ENCODE data around the gene FGF14. TPM values are rescaled to one million over a fixed set of nuclear protein-coding genes. Genes with fewer than 3 reads are reported as not detected.

The FGF14 gene
- polyA plus RNA-seq, 1 donor (not counting 4 experiments of a cell fraction or from before 2014, with no cell fraction given): 0.09 TPM

DNA sequence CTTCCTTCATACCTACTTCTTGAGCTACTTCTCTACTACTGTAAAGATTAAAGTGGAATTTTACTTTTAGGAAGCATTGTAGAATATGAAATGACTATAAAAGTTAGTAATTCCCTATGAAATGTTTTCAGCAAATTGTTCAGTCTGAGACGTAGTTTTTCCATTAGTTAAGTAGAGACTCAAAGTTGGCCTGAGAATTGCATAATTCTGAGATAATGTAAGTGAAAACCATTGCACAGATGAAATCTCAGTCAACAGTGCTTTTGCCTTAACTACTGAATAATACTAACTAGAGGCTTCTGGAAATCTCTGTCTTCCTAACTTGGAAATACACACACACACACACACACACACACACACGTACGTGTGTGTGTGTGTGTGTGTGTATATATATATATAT, 125.9 kb downstream of the FGF14 start:
- dilution Hi-C loops (cut with MboI; ENCODE audit: extremely low pct_ligation_motif_present, low sequenced_read_pairs): no loop called here
- H4K20me1 ChIP-seq (ENCODE audit: control insufficient read depth, extremely low read depth, insufficient read depth, low read length): no peaks in the 10 kb centered on the region
- H3K4me1 ChIP-seq (ENCODE audit: control insufficient read depth, extremely low read depth, insufficient read depth, low read length): no peaks in the 10 kb centered on the region
- H3K4me2 ChIP-seq (ENCODE audit: control insufficient read depth, extremely low read depth, insufficient read depth, low read depth, low read length): no peak overlapping the region
- DNase-seq (ENCODE audit: low read depth, low spot score) (no peak), FAIRE-seq (no peak)
- no peak overlapping the region for H3K27ac ChIP-seq (ENCODE audit: control insufficient read depth, insufficient read depth, low read length)
- TF ChIP-seq, protein P1, sequence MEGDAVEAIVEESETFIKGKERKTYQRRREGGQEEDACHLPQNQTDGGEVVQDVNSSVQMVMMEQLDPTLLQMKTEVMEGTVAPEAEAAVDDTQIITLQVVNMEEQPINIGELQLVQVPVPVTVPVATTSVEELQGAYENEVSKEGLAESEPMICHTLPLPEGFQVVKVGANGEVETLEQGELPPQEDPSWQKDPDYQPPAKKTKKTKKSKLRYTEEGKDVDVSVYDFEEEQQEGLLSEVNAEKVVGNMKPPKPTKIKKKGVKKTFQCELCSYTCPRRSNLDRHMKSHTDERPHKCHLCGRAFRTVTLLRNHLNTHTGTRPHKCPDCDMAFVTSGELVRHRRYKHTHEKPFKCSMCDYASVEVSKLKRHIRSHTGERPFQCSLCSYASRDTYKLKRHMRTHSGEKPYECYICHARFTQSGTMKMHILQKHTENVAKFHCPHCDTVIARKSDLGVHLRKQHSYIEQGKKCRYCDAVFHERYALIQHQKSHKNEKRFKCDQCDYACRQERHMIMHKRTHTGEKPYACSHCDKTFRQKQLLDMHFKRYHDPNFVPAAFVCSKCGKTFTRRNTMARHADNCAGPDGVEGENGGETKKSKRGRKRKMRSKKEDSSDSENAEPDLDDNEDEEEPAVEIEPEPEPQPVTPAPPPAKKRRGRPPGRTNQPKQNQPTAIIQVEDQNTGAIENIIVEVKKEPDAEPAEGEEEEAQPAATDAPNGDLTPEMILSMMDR (optimal IDR thresholded peaks at IDR 0.05 in 1 of 3, IDR thresholded peaks at IDR 0.05 in 1 of 3, conservative IDR thresholded peaks at IDR 0.05 in 1 of 3; ENCODE audit: extremely low read depth in 1 of 3, insufficient read depth in 2 of 3, low read length in 3 of 3): no peak
- no peak for TF ChIP-seq EZH2 (IDR thresholded peaks at IDR 0.05; ENCODE audit: low read length)
- H3K9ac ChIP-seq (ENCODE audit: control insufficient read depth, extremely low read depth, insufficient read depth, low read length): no peak overlapping the region
- H3K36me3 ChIP-seq (ENCODE audit: control insufficient read depth in 2 of 2, extremely low read depth in 1 of 2, insufficient read depth in 2 of 2, low read length in 2 of 2): no peaks in the 10 kb centered on the region
- H3K9me1 ChIP-seq (ENCODE audit: control insufficient read depth, extremely low read depth, insufficient read depth, low read length): no peaks in the 10 kb centered on the region
- H3K4me3 ChIP-seq (ENCODE audit: control insufficient read depth in 2 of 3, extremely low read depth in 1 of 3, insufficient read depth in 2 of 3, low read depth in 1 of 3, low read length in 3 of 3): no peak overlapping the region
- no peaks in the 10 kb centered on the region for H3K79me2 ChIP-seq (ENCODE audit: control insufficient read depth, insufficient read depth, low read length)
- H3K9me3 ChIP-seq (ENCODE audit: control insufficient read depth, low read depth, low read length): no peaks in the 10 kb centered on the region
- H2AFZ ChIP-seq (ENCODE audit: control insufficient read depth, low read length): no peak overlapping the region
- no peaks in the 10 kb centered on the region for H3K27me3 ChIP-seq (ENCODE audit: control insufficient read depth, extremely low read depth, insufficient read depth, low read length)

DNA sequence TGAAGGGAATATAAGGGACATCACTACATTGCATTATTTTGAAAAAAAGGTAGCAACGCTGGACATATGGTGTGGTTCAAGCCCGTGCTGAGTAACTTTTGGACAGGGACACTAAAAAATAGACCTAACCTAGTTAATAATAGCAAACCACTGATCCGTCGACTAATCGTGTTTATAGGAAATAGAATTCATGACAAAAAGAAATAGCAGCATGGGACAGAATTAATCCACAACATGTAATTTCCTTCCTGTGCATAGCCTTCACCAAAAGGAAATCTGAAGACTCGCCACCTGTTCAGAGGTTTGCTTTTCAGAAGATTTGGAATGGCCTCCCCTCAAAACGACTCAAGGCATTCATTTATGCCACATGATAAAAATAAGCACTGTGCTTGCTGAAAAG, 128.7 kb downstream of the FGF14 start:
- Histone ChIP-seq H3K27me3 (ENCODE audit: control insufficient read depth, extremely low read depth, insufficient read depth, low read length) (no peaks in the 10 kb centered on the region), H3K79me2 (ENCODE audit: control insufficient read depth, insufficient read depth, low read length) (no peaks in the 10 kb centered on the region), H3K9me3 (ENCODE audit: control insufficient read depth, low read depth, low read length) (no peaks in the 10 kb centered on the region), H3K9ac (ENCODE audit: control insufficient read depth, extremely low read depth, insufficient read depth, low read length) (no peak overlapping the region), H2AFZ (ENCODE audit: control insufficient read depth, low read length) (no peak overlapping the region), H3K4me3 (ENCODE audit: control insufficient read depth in 2 of 3, extremely low read depth in 1 of 3, insufficient read depth in 2 of 3, low read depth in 1 of 3, low read length in 3 of 3) (no peak overlapping the region), H3K4me2 (ENCODE audit: control insufficient read depth, extremely low read depth, insufficient read depth, low read depth, low read length) (no peak overlapping the region), H3K27ac (ENCODE audit: control insufficient read depth, insufficient read depth, low read length) (no peak overlapping the region), H3K9me1 (ENCODE audit: control insufficient read depth, extremely low read depth, insufficient read depth, low read length) (no peaks in the 10 kb centered on the region), H3K4me1 (ENCODE audit: control insufficient read depth, extremely low read depth, insufficient read depth, low read length) (no peaks in the 10 kb centered on the region), H3K36me3 (ENCODE audit: control insufficient read depth in 2 of 2, extremely low read depth in 1 of 2, insufficient read depth in 2 of 2, low read length in 2 of 2) (no peaks in the 10 kb centered on the region), H4K20me1 (ENCODE audit: control insufficient read depth, extremely low read depth, insufficient read depth, low read length) (no peaks in the 10 kb centered on the region)
- FAIRE-seq (no peak), DNase-seq (ENCODE audit: low read depth, low spot score) (no peak)
- dilution Hi-C loops (cut with MboI; ENCODE audit: extremely low pct_ligation_motif_present, low sequenced_read_pairs): no loop called here
- TF ChIP-seq, protein P1 (optimal IDR thresholded peaks at IDR 0.05 in 1 of 3, IDR thresholded peaks at IDR 0.05 in 1 of 3, conservative IDR thresholded peaks at IDR 0.05 in 1 of 3; ENCODE audit: extremely low read depth in 1 of 3, insufficient read depth in 2 of 3, low read length in 3 of 3): no peak
- no peak for TF ChIP-seq EZH2 (IDR thresholded peaks at IDR 0.05; ENCODE audit: low read length)

Data from keratinocyte (primary cell).